HFFc6 (cell line): ENCODE measurements around the gene LRRC14B. TPM values are rescaled to one million over a fixed set of nuclear protein-coding genes. Genes with fewer than 3 reads are reported as not detected.
A peak's percentile ranks its signal among the peaks of the same experiment; 100 is the strongest.
"Not testable (repeated sequence)": the region's sequence is repeated elsewhere in the genome, so short reads cannot be mapped to it uniquely, and the experiment has no call there.

Experiments
- DNase-seq: peaks from one replicate; pipeline ENCODE4 v3.0.0-alpha.2; 2018
- H3K27ac Mint-ChIP-seq: 2 replicates; pipeline ENCODE4 v1.8.0; 2020; ENCODE audit warnings: mild to moderate bottlenecking, mixed read lengths
- H3K27me3 Mint-ChIP-seq: 2 replicates; pipeline ENCODE4 v1.8.0; 2021; ENCODE audit warnings: mild to moderate bottlenecking, moderate library complexity, mixed read lengths; ENCODE audit not compliant: insufficient read depth
- H3K36me3 Mint-ChIP-seq: 2 replicates; pipeline ENCODE4 v1.8.0; 2021; ENCODE audit warnings: low read depth, mixed read lengths
- H3K4me1 Mint-ChIP-seq: 2 replicates; pipeline ENCODE4 v1.8.0; 2020; ENCODE audit warnings: low read depth, mixed read lengths
- H3K4me3 Mint-ChIP-seq: 2 replicates; pipeline ENCODE4 v1.8.0; 2020; ENCODE audit warnings: mild to moderate bottlenecking, moderate library complexity, mixed read lengths
- H3K9me3 Mint-ChIP-seq: 2 replicates; pipeline ENCODE4 v1.8.0; 2020; ENCODE audit warnings: mild to moderate bottlenecking, mixed read lengths
- CTCF ChIP-seq: fragments of 200-600 bp; sonication (generic); IDR thresholded peaks from 2 replicates; pipeline ENCODE4 v1.5.0; 2021; ENCODE audit warnings: antibody characterized with exemption, mild to moderate bottlenecking
- total RNA-seq, 6 experiments: library from RNA; stranded (reverse); fragmentation: NEBNext Ultra II Directional; extraction: Animal tissue kit (Norgen Biotek cat#: 25700); gene quantifications; 2 replicates in 1 of 6; 3 replicates in 5 of 6; pipeline ENCODE4 v1.2.3, GENCODE V29; 2021

LRRC14B gene
- total RNA-seq, 6 experiments from 2014 or later = not detected

GRCh38 chr5:195401-196160 is 4.3 kb downstream of the LRRC14B start:
- no peak for DNase-seq
- no peak overlapping the region for H3K4me3 Mint-ChIP-seq
- H3K4me1 Mint-ChIP-seq = no peaks in the 10 kb centered on the region
- H3K27me3 Mint-ChIP-seq = peaks cover 6% of the 10 kb centered on the region
- peak; percentile 38; the same call in 1 of the 2 replicates for TF ChIP-seq CTCF
- H3K9me3 Mint-ChIP-seq = no peaks in the 10 kb centered on the region
- no peak overlapping the region for H3K27ac Mint-ChIP-seq
- no peaks in the 10 kb centered on the region for H3K36me3 Mint-ChIP-seq

GRCh38 chr5:196350-196749 is 5.1 kb downstream of the LRRC14B start:
- Mint-ChIP-seq H3K36me3 (no peaks in the 10 kb centered on the region), H3K9me3 (no peaks in the 10 kb centered on the region), H3K4me1 (no peaks in the 10 kb centered on the region), H3K27ac (no peak overlapping the region), H3K4me3 (no peak overlapping the region), H3K27me3 (peaks cover 6% of the 10 kb centered on the region)
- no peak for DNase-seq
- TF ChIP-seq CTCF = no peak

GRCh38 chr5:197031-197430 is 5.7 kb downstream of the LRRC14B start:
- H3K4me1 Mint-ChIP-seq, H3K4me3 Mint-ChIP-seq, DNase-seq, H3K9me3 Mint-ChIP-seq, H3K27me3 Mint-ChIP-seq, H3K27ac Mint-ChIP-seq, H3K36me3 Mint-ChIP-seq: not testable (repeated sequence)

- no peak overlapping the region for H3K4me3 Mint-ChIP-seq
- H3K27me3 Mint-ChIP-seq = peaks cover 6% of the 10 kb centered on the region
- DNase-seq = no peak
- no peaks in the 10 kb centered on the region for H3K4me1 Mint-ChIP-seq
- TF ChIP-seq CTCF = no peak
- H3K36me3 Mint-ChIP-seq = no peaks in the 10 kb centered on the region
- no peaks in the 10 kb centered on the region for H3K9me3 Mint-ChIP-seq
- H3K27ac Mint-ChIP-seq = no peak overlapping the region
Observed at GRCh38 chr5:197892-198489, 6.7 kb downstream of the LRRC14B start.

GRCh38 chr5:198516-199196 is 7.4 kb downstream of the LRRC14B start:
- Mint-ChIP-seq H3K36me3 (peaks cover 1% of the 10 kb centered on the region; the same call in 1 of the 2 replicates), H3K9me3 (no peaks in the 10 kb centered on the region), H3K27me3 (peaks cover 6% of the 10 kb centered on the region), H3K4me3 (no peak overlapping the region), H3K27ac (no peak overlapping the region), H3K4me1 (no peaks in the 10 kb centered on the region)
- DNase-seq = no peak
- TF ChIP-seq CTCF = no peak
